NB4 (cell line): ENCODE data around the gene MS4A6A.
"Not testable (repeated sequence)": the region's sequence is repeated elsewhere in the genome, so short reads cannot be mapped to it uniquely, and the experiment has no call there.

Experiments
- DNase-seq: peaks from one replicate; pipeline ENCODE4 v3.0.0; 2010; ENCODE audit warnings: low read depth
- H3K4me3 ChIP-seq: one replicate; pipeline ENCODE4 v1.5.1; 2011; ENCODE audit warnings: mild to moderate bottlenecking, low read depth, low read length, moderate library complexity
- MYC ChIP-seq: IDR thresholded peaks from 2 replicates; pipeline ENCODE4 v1.6.1; 2011; ENCODE audit warnings: low read depth, low read length
- POLR2A ChIP-seq: IDR thresholded peaks from 2 replicates; pipeline ENCODE4 v1.6.1; 2011; ENCODE audit warnings: mild to moderate bottlenecking; ENCODE audit not compliant: insufficient read length; ENCODE audit errors: extremely low read depth
- TF ChIP-seq, protein P1 (sequence below): IDR thresholded peaks from one replicate; pipeline ENCODE4 v1.5.1; 2012; ENCODE audit warnings: low read depth, low read length
- TF ChIP-seq, protein P2 (sequence below): IDR thresholded peaks from 2 replicates; pipeline ENCODE4 v1.6.1; 2011; ENCODE audit warnings: low read depth, low read length

MS4A6A gene

DNA sequence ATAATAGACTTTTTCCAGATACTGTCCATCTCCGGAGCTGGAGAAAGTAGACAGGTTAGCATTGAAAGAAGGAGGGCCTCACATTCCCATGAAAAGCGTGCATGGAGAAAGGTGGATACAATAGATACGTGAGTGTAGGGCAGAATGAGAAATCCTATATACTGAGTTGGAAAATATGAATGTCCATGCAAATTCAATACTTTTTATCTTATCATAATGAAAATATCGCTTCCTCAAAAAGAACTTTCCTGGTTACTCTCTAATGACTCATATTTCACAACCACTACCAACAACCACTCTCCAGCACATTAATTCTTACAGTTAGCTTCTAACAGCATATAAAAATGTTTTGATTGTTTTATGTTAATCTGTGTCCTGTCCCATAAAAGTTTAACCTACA, 22.0 kb upstream of the MS4A6A start:
- H3K4me3 ChIP-seq = no peak overlapping the region
- DNase-seq = peak; percentile 45
- no peak for TF ChIP-seq POLR2A
- TF ChIP-seq, protein P1, sequence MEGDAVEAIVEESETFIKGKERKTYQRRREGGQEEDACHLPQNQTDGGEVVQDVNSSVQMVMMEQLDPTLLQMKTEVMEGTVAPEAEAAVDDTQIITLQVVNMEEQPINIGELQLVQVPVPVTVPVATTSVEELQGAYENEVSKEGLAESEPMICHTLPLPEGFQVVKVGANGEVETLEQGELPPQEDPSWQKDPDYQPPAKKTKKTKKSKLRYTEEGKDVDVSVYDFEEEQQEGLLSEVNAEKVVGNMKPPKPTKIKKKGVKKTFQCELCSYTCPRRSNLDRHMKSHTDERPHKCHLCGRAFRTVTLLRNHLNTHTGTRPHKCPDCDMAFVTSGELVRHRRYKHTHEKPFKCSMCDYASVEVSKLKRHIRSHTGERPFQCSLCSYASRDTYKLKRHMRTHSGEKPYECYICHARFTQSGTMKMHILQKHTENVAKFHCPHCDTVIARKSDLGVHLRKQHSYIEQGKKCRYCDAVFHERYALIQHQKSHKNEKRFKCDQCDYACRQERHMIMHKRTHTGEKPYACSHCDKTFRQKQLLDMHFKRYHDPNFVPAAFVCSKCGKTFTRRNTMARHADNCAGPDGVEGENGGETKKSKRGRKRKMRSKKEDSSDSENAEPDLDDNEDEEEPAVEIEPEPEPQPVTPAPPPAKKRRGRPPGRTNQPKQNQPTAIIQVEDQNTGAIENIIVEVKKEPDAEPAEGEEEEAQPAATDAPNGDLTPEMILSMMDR = no peak
- TF ChIP-seq, protein P2, sequence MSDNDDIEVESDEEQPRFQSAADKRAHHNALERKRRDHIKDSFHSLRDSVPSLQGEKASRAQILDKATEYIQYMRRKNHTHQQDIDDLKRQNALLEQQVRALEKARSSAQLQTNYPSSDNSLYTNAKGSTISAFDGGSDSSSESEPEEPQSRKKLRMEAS = no peak
- no peak for TF ChIP-seq MYC

DNA sequence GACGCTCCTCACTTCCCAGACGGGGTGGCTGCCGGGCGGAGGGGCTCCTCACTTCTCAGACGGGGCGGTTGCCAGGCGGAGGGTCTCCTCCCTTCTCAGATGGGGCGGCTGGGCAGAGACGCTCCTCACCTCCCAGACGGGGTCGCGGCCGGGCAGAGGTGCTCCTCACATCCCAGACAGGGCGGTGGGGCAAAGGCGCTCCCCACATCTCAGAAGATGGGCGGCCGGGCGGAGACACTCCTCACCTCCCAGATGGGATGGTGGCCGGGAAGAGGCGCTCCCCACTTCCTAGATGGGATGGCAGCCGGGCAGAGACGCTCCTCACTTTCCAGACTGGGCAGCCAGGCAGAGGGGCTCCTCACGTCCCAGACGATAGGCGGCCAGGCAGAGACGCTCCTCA, 18.5 kb upstream of the MS4A6A start:
- not testable (repeated sequence) for DNase-seq, H3K4me3 ChIP-seq

DNA sequence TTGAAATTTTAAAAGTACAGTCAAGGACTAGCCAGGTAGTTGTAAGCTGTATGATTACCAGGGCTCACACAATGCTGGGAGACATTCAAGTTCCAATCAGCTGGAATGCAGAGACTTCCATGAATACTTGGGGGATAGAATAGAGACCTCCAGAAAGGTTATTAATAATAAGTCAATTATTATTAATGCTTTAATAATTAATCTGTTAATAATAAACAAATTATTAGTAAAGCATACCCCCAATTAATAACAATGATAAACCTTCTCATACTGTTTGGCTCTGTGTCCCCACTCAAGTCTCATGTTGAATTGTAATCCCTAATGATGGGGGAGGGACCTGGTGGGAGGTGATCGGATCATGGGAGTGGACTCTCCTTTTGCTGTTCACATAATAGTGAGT, 14.6 kb upstream of the MS4A6A start:
- TF ChIP-seq, protein P1 = no peak
- TF ChIP-seq MYC (no peak), POLR2A (no peak)
- TF ChIP-seq, protein P2 = no peak
- no peak overlapping the region for H3K4me3 ChIP-seq
- no peak for DNase-seq

DNA sequence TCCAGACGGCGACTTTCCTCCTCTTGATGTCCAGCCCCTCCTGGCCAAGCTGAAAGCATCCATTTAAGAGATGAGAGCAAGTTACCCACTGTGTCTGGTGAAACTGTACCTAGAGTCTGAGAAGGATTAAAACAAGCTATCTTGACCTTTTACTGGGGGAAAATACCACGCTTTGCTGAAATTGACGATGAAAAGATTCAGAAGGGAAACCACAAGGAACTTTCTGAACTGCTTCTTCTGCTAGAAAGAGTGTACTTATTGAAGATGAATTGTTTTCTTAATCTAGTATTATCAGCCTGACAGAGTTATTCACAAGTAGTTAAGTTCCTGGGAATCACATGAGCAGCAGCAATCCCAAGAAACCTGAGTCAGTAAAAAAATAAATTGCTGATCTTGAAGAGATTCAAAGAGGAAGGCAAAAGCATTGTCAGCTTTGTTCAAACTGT, 13.1 kb upstream of the MS4A6A start:
- no peak overlapping the region for H3K4me3 ChIP-seq
- TF ChIP-seq MYC (no peak), POLR2A (no peak)
- TF ChIP-seq, protein P1 = no peak
- TF ChIP-seq, protein P2 = no peak
- DNase-seq = no peak

DNA sequence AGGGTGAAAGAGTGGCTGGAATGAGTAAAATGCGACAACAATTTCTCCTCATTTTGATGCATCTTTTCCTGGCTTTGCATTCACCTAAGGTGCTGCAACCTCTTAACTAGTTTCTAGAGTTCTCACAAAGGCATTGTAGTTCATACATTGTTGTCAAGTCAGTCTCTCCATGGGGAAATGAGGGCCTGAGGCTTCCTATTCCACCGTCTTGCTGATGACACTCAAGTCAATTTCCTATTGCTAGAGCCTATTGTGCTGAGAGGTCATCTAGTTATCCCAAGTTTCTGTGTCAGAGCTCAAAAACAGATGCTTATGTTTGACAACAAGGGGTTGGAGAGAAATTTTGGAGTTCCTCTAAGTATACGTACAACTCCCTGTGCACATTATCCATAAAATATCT, 11.6 kb upstream of the MS4A6A start:
- peak; percentile 36 for DNase-seq

DNA sequence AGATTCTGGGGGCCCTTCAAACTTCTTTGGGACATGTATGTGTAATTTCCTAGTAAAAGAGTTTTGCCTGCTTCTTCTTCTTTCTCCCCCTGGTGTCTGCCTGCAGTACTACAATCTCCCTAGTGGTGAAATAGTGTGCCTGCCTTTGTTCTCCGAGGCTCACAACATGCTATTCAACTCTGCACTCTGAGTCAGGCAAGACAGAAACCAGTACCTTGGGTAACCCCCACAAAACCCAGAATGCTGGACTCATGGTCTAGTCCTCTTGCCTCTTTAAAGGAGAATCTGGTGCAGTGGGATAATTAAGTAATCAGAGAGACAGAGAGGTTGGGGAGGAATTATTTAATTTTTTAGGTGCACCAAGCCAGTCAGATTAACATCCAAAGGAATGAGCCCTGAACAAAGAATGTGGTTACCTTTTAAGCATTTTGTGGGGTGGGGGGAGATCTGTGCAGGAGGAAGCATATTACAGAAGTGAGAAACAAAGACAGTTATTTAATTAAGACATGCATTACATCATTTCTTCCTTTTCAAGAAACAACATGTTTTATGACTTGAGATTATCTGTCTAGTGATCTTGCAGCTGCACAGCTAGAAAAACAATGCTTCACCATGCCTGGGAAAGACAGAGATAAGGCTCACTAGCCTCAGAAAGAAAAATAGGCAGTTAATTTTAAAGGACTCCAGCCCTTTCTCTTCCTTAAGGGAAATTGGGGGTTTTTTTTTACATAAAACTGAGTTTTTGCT, 11.0 kb upstream of the MS4A6A start:
- peak; percentile 90 for DNase-seq
- no peak overlapping the region for H3K4me3 ChIP-seq
- no peak for TF ChIP-seq POLR2A
- TF ChIP-seq, protein P2 = no peak
- no peak for TF ChIP-seq MYC
- TF ChIP-seq, protein P1 = peak; percentile 97

More for the DNA sequence above, 11.6 kb upstream of the MS4A6A start:
- TF ChIP-seq, protein P2 = no peak
- TF ChIP-seq POLR2A (no peak), MYC (no peak)
- TF ChIP-seq, protein P1 = no peak
- no peak overlapping the region for H3K4me3 ChIP-seq

DNA sequence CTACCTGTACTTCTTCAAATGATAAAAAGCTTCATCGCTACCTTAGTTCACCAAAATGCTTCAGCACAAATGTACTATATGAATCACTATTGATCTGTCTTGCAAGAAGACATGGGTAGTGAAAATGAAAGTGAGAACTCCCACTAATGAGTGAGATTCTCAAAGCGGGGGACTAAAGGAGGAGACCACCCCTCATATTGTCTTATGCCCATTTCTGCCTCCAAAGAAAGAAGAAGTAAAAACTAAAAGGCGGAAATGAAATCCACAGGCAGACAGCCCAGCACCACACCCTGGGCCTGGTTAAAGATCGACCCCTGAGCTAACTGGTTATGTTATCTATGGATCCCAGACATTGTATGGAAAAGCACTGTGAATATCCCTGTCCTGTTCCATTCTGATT, 9.7 kb upstream of the MS4A6A start:
- not testable (repeated sequence) for H3K4me3 ChIP-seq, DNase-seq

DNA sequence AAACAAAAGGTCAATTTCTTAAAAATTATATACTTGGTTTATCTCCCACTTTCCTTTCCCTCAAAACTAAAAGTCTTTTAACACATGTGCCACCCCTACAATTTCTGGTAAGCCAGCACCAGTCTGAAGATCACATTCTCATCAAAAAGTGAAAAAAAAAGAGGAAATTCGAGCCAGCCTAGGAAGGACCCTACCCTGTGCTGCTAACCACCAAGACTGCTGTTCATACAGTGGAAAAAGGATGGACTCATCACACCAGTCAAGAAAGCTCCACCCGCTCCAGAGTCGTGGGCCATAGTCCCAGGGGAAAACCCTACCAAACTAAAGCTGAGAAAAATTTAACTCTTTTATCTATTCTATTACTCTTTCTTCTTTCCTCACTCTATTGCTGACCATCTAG, 5.6 kb upstream of the MS4A6A start:
- H3K4me3 ChIP-seq = not testable (repeated sequence)
- DNase-seq = peak; percentile 84

DNA sequence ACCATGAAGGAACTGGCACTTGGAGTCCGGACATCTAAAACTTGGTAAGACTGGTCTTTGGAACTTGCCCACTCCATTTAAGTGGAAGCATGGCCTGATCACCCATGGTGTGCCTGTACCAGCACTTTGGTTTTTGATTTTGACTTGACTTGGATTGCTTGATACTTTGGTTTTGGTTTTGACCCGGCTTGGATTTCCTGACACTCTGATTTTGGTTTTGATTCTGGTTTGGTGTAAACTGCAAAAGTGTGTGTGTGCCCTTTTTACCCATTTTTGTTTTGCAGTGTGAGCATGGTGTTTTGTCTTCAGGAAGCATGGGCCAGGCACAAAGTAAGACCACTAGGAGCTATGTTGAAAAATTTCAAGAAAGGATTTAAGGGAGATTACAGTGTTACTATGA, 3.2 kb upstream of the MS4A6A start:
- not testable (repeated sequence) for DNase-seq, H3K4me3 ChIP-seq

DNA sequence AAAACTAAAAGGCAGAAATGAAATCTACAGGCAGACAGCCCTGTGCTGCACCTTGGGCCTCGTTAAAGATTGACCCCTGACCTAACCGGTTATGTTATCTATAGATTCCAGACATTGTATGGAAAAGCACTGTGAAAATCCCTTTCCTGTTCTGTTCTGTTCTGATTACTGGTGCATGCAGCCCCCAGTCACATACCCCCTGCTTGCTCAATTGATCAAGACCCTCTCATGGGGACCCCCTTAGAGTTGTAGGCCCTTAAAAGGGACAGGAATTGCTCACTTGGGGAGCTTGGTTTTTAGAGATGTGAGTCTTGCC, 2.6 kb upstream of the MS4A6A start:
- not testable (repeated sequence) for DNase-seq, H3K4me3 ChIP-seq
